DOHH2 (cell line): ENCODE results near the gene NALCN.
"Not testable (repeated sequence)": the region's sequence is repeated elsewhere in the genome, so short reads cannot be mapped to it uniquely, and the experiment has no call there.

Experiments
- H3F3A ChIP-seq: fragments of 200-600 bp; sonication (generic), shearing (Covaris generic); 2 replicates; pipeline ENCODE4 v1.6.0; 2016; ENCODE audit warnings: antibody characterized with exemption, mild to moderate bottlenecking; ENCODE audit not compliant: control insufficient read depth, insufficient read depth
- H3K27ac ChIP-seq: fragments of 200-600 bp; sonication (generic); 2 replicates; pipeline ENCODE4 v1.5.1; 2014; ENCODE audit warnings: low read depth, mild to moderate bottlenecking, low read length, moderate library complexity
- H3K27me3 ChIP-seq: fragments of 200-600 bp; sonication (generic); 2 replicates; pipeline ENCODE4 v1.6.1; 2014; ENCODE audit warnings: mild to moderate bottlenecking, low read length, mixed read lengths; ENCODE audit not compliant: control insufficient read depth
- H3K36me3 ChIP-seq: fragments of 200-600 bp; sonication (generic); 2 replicates; pipeline ENCODE4 v1.6.1; 2014; ENCODE audit warnings: mild to moderate bottlenecking, low read length, moderate library complexity, mixed read lengths; ENCODE audit not compliant: control insufficient read depth
- H3K4me1 ChIP-seq: fragments of 200-600 bp; sonication (generic); 2 replicates; pipeline ENCODE4 v1.6.1; 2014; ENCODE audit warnings: mild to moderate bottlenecking, low read length, mixed read lengths; ENCODE audit not compliant: control insufficient read depth
- H3K4me2 ChIP-seq: fragments of 200-600 bp; sonication (generic); 2 replicates; pipeline ENCODE4 v1.6.0; 2014; ENCODE audit warnings: mild to moderate bottlenecking, low read length, moderate library complexity
- H3K4me3 ChIP-seq: fragments of 200-600 bp; sonication (generic); 2 replicates; pipeline ENCODE4 v1.5.1; 2014; ENCODE audit warnings: mild to moderate bottlenecking, low read length, mixed read lengths
- H3K79me2 ChIP-seq: fragments of 200-600 bp; sonication (generic); 2 replicates; pipeline ENCODE4 v1.6.1; 2014; ENCODE audit warnings: mild to moderate bottlenecking, low read length, mixed read lengths; ENCODE audit not compliant: control insufficient read depth
- H3K9me2 ChIP-seq: fragments of 200-600 bp; sonication (generic); replicated peaks from 2 replicates; pipeline ENCODE4 v1.6.1; 2014; ENCODE audit warnings: mild to moderate bottlenecking, low read length, mixed read lengths; ENCODE audit not compliant: control insufficient read depth
- H3K9me3 ChIP-seq: fragments of 200-600 bp; sonication (generic); 2 replicates; pipeline ENCODE4 v1.6.1; 2014; ENCODE audit warnings: antibody characterized with exemption, low read length, mixed read lengths; ENCODE audit not compliant: control insufficient read depth, insufficient read depth
- H4K20me1 ChIP-seq: fragments of 200-600 bp; sonication (generic); 2 replicates; pipeline ENCODE4 v1.6.0; 2014; ENCODE audit warnings: low read depth, mild to moderate bottlenecking, antibody characterized with exemption, low read length, moderate library complexity; ENCODE audit not compliant: control insufficient read depth, insufficient read depth
- CTCF ChIP-seq: fragments of 200-600 bp; sonication (generic); IDR thresholded peaks from one replicate; pipeline ENCODE4 v1.5.1; 2014; ENCODE audit warnings: antibody characterized with exemption, mild to moderate bottlenecking, low read depth, low read length; ENCODE audit not compliant: poor library complexity, severe bottlenecking
- EZH2phosphoT487 ChIP-seq: fragments of 200-600 bp; sonication (generic); IDR thresholded peaks from 2 replicates; pipeline ENCODE4 v1.6.1; 2017; ENCODE audit warnings: borderline replicate concordance, mild to moderate bottlenecking, antibody characterized with exemption, low read length, moderate library complexity, mixed read lengths

NALCN gene

GRCh38 chr13:101317986-101318523 is 98.3 kb downstream of the NALCN start:
- H3K9me3 ChIP-seq = no peaks in the 10 kb centered on the region
- no peak overlapping the region for H3K4me3 ChIP-seq
- H4K20me1 ChIP-seq = no peaks in the 10 kb centered on the region
- H3K9me2 ChIP-seq = no peaks in the 10 kb centered on the region
- no peak overlapping the region for H3K27ac ChIP-seq
- H3K4me1 ChIP-seq = no peaks in the 10 kb centered on the region
- no peaks in the 10 kb centered on the region for H3K27me3 ChIP-seq
- TF ChIP-seq CTCF (no peak), EZH2phosphoT487 (no peak)
- H3F3A ChIP-seq = no peaks in the 10 kb centered on the region
- no peaks in the 10 kb centered on the region for H3K36me3 ChIP-seq
- H3K79me2 ChIP-seq = no peaks in the 10 kb centered on the region
- H3K4me2 ChIP-seq = no peak overlapping the region

- H3K4me3 ChIP-seq, H3K4me2 ChIP-seq, H3K9me2 ChIP-seq, H3F3A ChIP-seq, H3K27ac ChIP-seq, H3K27me3 ChIP-seq, H3K4me1 ChIP-seq, H3K9me3 ChIP-seq, H3K36me3 ChIP-seq, H3K79me2 ChIP-seq, H4K20me1 ChIP-seq: not testable (repeated sequence)
Measured at GRCh38 chr13:101313479-101313878, 102.8 kb downstream of the NALCN start.

GRCh38 chr13:101309014-101309619 is 107.2 kb downstream of the NALCN start:
- Histone ChIP-seq H3K27me3 (no peaks in the 10 kb centered on the region), H3F3A (no peaks in the 10 kb centered on the region), H3K36me3 (no peaks in the 10 kb centered on the region), H3K9me2 (no peaks in the 10 kb centered on the region), H3K79me2 (no peaks in the 10 kb centered on the region), H4K20me1 (no peaks in the 10 kb centered on the region), H3K27ac (no peak overlapping the region), H3K9me3 (no peaks in the 10 kb centered on the region), H3K4me2 (no peak overlapping the region), H3K4me1 (no peaks in the 10 kb centered on the region), H3K4me3 (no peak overlapping the region)
- TF ChIP-seq EZH2phosphoT487 = no peak
- no peak for TF ChIP-seq CTCF

DNA sequence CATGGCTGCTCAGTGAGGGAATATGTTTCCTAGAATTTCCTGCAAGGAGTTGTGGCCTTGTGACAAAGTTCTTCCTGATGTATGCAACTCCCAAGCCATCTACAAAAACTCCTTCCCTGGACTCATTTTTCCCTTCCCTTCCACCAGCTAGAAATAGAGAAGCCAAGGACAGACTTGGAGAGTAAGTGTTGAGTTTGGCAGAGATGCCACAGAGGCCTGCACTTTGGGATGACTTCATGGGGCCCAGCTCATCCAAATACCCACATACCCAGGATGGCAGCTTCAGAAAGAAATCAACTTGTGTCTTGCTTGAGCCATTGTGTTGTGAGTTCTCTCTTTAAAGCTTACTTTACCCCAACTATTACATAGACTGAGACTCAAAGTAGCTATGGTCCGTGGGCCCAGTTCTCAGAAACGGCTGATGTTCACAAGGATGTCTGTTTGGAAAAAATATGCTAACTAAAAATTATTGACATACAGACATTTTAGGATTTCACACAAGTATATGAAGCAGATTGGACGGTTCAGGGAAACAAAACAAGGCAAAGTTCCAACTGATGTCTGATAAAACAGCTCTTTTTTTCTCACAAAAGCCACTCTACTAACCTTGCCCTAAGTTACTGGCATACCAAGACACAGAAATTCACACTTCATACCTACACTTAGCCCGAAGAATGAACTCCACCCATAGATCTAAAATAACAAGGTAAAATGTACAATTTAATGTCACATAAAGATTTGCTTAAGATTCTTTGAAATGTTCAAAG is 107.9 kb downstream of the NALCN start:
- no peak overlapping the region for H3K27ac ChIP-seq
- H3K79me2 ChIP-seq = no peaks in the 10 kb centered on the region
- no peaks in the 10 kb centered on the region for H4K20me1 ChIP-seq
- H3K9me3 ChIP-seq = no peaks in the 10 kb centered on the region
- H3K4me3 ChIP-seq = no peak overlapping the region
- no peaks in the 10 kb centered on the region for H3K27me3 ChIP-seq
- no peaks in the 10 kb centered on the region for H3F3A ChIP-seq
- no peaks in the 10 kb centered on the region for H3K36me3 ChIP-seq
- no peak overlapping the region for H3K4me2 ChIP-seq
- H3K9me2 ChIP-seq = no peaks in the 10 kb centered on the region
- TF ChIP-seq EZH2phosphoT487 (no peak), CTCF (no peak)
- no peaks in the 10 kb centered on the region for H3K4me1 ChIP-seq
